Measurements from ENCODE around the gene HLCS. TPM values are rescaled to one million over a fixed set of nuclear protein-coding genes. Genes with fewer than 3 reads are reported as not detected.
"Not testable (repeated sequence)": the region's sequence is repeated elsewhere in the genome, so short reads cannot be mapped to it uniquely, and the experiment has no call there.

The HLCS gene
- total RNA-seq, 1 donor from 2014 or later, result 17.1 TPM

- no peak for DNase-seq
- ATAC-seq, result no peak
Observed at GRCh38 chr21:36964398-36964797, 2.1 kb downstream of the HLCS start.

GRCh38 chr21:36962098-36962780 lies 4.2 kb downstream of the HLCS start:
- DNase-seq (no peak), ATAC-seq (no peak)
- Histone ChIP-seq H3K27ac (no peak overlapping the region), H3K4me3 (no peak overlapping the region), H3K9me3 (no peaks in the 10 kb centered on the region), H3K27me3 (ENCODE audit: low read depth) (no peaks in the 10 kb centered on the region), H3K4me1 (peaks cover 10% of the 10 kb centered on the region), H3K36me3 (peaks cover 18% of the 10 kb centered on the region)
- no peak for TF ChIP-seq CTCF (IDR thresholded peaks at IDR 0.05)
- intact Hi-C loops (cut with DNase I), result no loop called here

More at GRCh38 chr21:36964398-36964797, 2.1 kb downstream of the HLCS start:
- no peaks in the 10 kb centered on the region for H3K27me3 ChIP-seq (ENCODE audit: low read depth)
- H3K27ac ChIP-seq, result no peak overlapping the region
- H3K4me3 ChIP-seq, result no peak overlapping the region
- H3K4me1 ChIP-seq, result peaks cover 10% of the 10 kb centered on the region
- intact Hi-C loops (cut with DNase I), result no loop called here
- H3K36me3 ChIP-seq, result peaks cover 18% of the 10 kb centered on the region
- TF ChIP-seq CTCF (IDR thresholded peaks at IDR 0.05), result no peak
- H3K9me3 ChIP-seq, result no peaks in the 10 kb centered on the region

- Histone ChIP-seq H3K27ac (no peak overlapping the region), H3K9me3 (no peaks in the 10 kb centered on the region), H3K36me3 (peaks cover 18% of the 10 kb centered on the region), H3K4me1 (peaks cover 10% of the 10 kb centered on the region), H3K27me3 (ENCODE audit: low read depth) (no peaks in the 10 kb centered on the region), H3K4me3 (no peak overlapping the region)
- no peak for TF ChIP-seq CTCF (IDR thresholded peaks at IDR 0.05)
- intact Hi-C loops (cut with DNase I), result no loop called here
- DNase-seq, result no peak
- no peak for ATAC-seq
Observed at GRCh38 chr21:36960676-36961284, 5.7 kb downstream of the HLCS start.

DNA sequence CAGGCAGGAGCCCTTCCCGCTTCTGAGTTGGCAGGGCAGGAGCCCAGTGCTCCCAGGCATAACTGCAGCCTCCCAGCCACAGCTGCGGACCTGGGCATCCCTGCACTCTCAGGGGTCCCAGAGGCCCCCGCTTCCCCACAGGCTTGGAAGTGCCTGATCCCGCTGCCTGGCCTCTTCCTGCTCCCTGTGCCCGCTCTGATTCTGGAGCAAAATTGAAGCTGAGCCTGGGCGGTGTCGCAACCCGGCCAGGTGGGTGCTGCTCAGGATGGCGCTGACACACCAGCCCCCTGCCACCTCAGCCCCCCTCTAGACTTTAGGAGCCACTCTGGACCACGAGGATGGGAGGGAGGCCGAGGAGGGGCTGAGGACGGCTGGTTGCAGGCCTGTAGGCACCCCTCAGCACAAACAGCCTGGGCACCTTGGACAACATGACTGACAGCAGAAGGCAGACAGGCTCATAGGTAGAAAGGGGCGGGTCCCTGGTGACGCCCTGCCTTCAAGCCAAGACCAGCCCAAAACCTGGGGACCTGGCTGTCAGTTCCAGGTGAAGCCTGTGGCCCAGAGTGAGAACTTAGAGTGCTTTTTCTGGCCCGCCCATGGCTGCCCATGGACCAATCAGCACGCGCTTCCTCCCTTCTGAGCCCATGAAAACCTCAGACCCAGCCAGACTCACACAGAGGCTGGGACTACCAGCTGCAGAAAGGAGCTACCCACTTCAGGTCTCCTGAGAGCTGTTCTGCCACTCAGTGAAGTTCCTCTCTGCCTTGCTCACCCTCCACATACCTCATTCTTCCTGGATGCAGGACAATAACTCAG lies 7.2 kb downstream of the HLCS start:
- intact Hi-C loops (cut with DNase I), result no loop called here
- Histone ChIP-seq H3K4me1 (no peaks in the 10 kb centered on the region), H3K27ac (no peak overlapping the region), H3K9me3 (no peaks in the 10 kb centered on the region), H3K27me3 (ENCODE audit: low read depth) (no peaks in the 10 kb centered on the region), H3K36me3 (peaks cover 18% of the 10 kb centered on the region), H3K4me3 (no peak overlapping the region)
- no peak for TF ChIP-seq CTCF (IDR thresholded peaks at IDR 0.05)
- peak; percentile 21 to 32 for ATAC-seq
- DNase-seq, result no peak

GRCh38 chr21:36955783-36956182 lies 10.7 kb downstream of the HLCS start:
- Histone ChIP-seq H3K27me3 (ENCODE audit: low read depth) (no peaks in the 10 kb centered on the region), H3K36me3 (peaks cover 7% of the 10 kb centered on the region), H3K27ac (no peak overlapping the region), H3K9me3 (no peaks in the 10 kb centered on the region), H3K4me1 (no peaks in the 10 kb centered on the region), H3K4me3 (no peak overlapping the region)
- no peak for TF ChIP-seq CTCF (IDR thresholded peaks at IDR 0.05)
- ATAC-seq (no peak), DNase-seq (no peak)
- intact Hi-C loops (cut with DNase I), result no loop called here

- H3K27ac ChIP-seq; ATAC-seq; H3K4me1 ChIP-seq; intact Hi-C loops (cut with DNase I); H3K27me3 ChIP-seq (ENCODE audit: low read depth); DNase-seq; H3K36me3 ChIP-seq; H3K4me3 ChIP-seq; H3K9me3 ChIP-seq: not testable (repeated sequence)
Observed at GRCh38 chr21:36952331-36952730, 14.1 kb downstream of the HLCS start.

Data from lower lobe of right lung (tissue), 2 donors.